Effector memory CD8-positive, alpha-beta T cell (primary cell): ENCODE measurements around the gene MYOM3.
"Not testable (repeated sequence)": the region's sequence is repeated elsewhere in the genome, so short reads cannot be mapped to it uniquely, and the experiment has no call there.

ENCODE experiments used
- ATAC-seq: fragments of 150-1000 bp; cut with Tn5 transposase; replicated peaks from 2 replicates; pipeline ENCODE4 v1.10.0; 2021; ENCODE audit warnings: mild to moderate bottlenecking, moderate library complexity
- DNase-seq, 3 experiments: peaks; one replicate each; pipeline ENCODE4 v3.0.0; 2021
- H3K27ac Mint-ChIP-seq, 2 donors: one replicate each; pipeline ENCODE4 v1.8.0; 2022; ENCODE audit warnings: mild to moderate bottlenecking in 2 of 2, mixed read lengths in 2 of 2, moderate library complexity in 2 of 2
- H3K27me3 Mint-ChIP-seq, 2 donors: one replicate each; pipeline ENCODE4 v1.8.0; 2022; ENCODE audit warnings: mixed read lengths in 2 of 2
- H3K36me3 Mint-ChIP-seq: one replicate; pipeline ENCODE4 v1.8.0; 2022; ENCODE audit warnings: mild to moderate bottlenecking, moderate library complexity, mixed read lengths; ENCODE audit not compliant: insufficient read depth
- H3K4me1 Mint-ChIP-seq, 2 donors: one replicate each; pipeline ENCODE4 v1.8.0; 2022; ENCODE audit warnings: low read depth in 2 of 2, mixed read lengths in 2 of 2
- H3K4me3 Mint-ChIP-seq, 2 donors: one replicate each; pipeline ENCODE4 v1.8.0; 2022; ENCODE audit warnings: mild to moderate bottlenecking in 2 of 2, mixed read lengths in 2 of 2, moderate library complexity in 2 of 2
- H3K9me3 Mint-ChIP-seq, 2 donors: one replicate each; pipeline ENCODE4 v1.8.0; 2022; ENCODE audit warnings: mixed read lengths in 2 of 2

MYOM3 gene

DNA sequence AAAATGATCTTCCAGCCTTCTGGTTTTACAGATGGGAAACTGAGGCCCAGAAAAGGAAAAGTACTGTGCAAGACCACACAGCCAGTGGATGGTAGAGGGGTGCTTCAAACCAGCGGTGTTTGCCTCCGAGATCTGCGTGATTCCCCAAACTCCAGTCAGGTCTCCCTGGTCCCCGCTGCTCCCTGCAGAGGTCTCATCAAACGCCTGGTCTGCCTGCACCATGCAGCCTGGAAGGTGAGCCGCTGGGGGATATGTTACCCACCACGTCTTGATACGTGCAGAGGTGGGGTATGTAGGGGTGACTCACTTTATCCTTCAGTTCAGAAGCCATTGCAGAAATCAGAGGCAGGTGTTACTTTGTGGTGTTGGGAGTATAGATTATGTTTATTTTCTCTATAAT lies 56.3 kb downstream of the MYOM3 start:
- no peak for ATAC-seq
- Mint-ChIP-seq H3K4me1 (peaks cover 0 to 2% of the 10 kb centered on the region in 2 donors), H3K27me3 (peaks cover 6 to 16% of the 10 kb centered on the region in 2 donors), H3K36me3 (peaks cover 3% of the 10 kb centered on the region), H3K4me3 (no peak overlapping the region), H3K9me3 (no peaks in the 10 kb centered on the region), H3K27ac (no peak overlapping the region)
- DNase-seq, result no peak

- no peaks in the 10 kb centered on the region for H3K9me3 Mint-ChIP-seq
- no peaks in the 10 kb centered on the region for H3K4me1 Mint-ChIP-seq
- H3K4me3 Mint-ChIP-seq, result no peak overlapping the region
- H3K27ac Mint-ChIP-seq, result no peak overlapping the region
- peaks cover 3% of the 10 kb centered on the region for H3K36me3 Mint-ChIP-seq
- H3K27me3 Mint-ChIP-seq, result peaks cover 1 to 13% of the 10 kb centered on the region in 2 donors
- DNase-seq (no peak), ATAC-seq (no peak)
Observed at GRCh38 chr1:24052220-24052619, 59.7 kb downstream of the MYOM3 start.

GRCh38 chr1:24051206-24051945 lies 60.6 kb downstream of the MYOM3 start:
- H3K27me3 Mint-ChIP-seq, result peaks cover 5 to 14% of the 10 kb centered on the region in 2 donors
- no peaks in the 10 kb centered on the region for H3K4me1 Mint-ChIP-seq
- no peak for DNase-seq
- H3K27ac Mint-ChIP-seq, result no peak overlapping the region
- no peak overlapping the region for H3K4me3 Mint-ChIP-seq
- no peaks in the 10 kb centered on the region for H3K9me3 Mint-ChIP-seq
- peaks cover 3% of the 10 kb centered on the region for H3K36me3 Mint-ChIP-seq
- ATAC-seq, result no peak

- no peak for DNase-seq
- Mint-ChIP-seq H3K27ac (no peak overlapping the region), H3K4me1 (no peaks in the 10 kb centered on the region), H3K4me3 (no peak overlapping the region), H3K9me3 (no peaks in the 10 kb centered on the region), H3K27me3 (peaks cover 5 to 14% of the 10 kb centered on the region in 2 donors), H3K36me3 (no peaks in the 10 kb centered on the region)
- no peak for ATAC-seq
Observed at GRCh38 chr1:24049733-24050132, 62.2 kb downstream of the MYOM3 start.

DNA sequence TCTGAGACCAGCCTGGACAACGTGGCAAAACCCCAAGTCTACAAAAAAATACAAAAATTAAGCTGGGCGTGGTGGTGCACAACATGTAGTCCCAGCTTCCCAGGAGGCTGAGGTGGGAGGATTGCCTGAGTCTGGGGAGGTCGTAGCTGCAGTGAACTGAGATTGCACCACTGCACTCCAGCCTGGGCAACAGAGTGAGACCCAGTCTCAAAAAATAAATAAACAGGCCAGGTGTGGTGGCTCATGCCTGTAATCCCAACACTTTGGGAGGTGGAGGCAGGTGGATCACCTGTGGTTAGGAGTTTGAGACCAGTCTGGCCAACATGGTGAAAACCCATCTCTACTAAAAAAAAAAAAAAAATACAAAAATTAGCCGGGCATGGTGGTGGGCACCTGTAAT lies 63.0 kb downstream of the MYOM3 start:
- not testable (repeated sequence) for H3K27ac Mint-ChIP-seq, H3K4me3 Mint-ChIP-seq, H3K4me1 Mint-ChIP-seq, H3K36me3 Mint-ChIP-seq, H3K9me3 Mint-ChIP-seq, DNase-seq, ATAC-seq
- H3K27me3 Mint-ChIP-seq, result peaks cover 5 to 14% of the 10 kb centered on the region in 2 donors

DNA sequence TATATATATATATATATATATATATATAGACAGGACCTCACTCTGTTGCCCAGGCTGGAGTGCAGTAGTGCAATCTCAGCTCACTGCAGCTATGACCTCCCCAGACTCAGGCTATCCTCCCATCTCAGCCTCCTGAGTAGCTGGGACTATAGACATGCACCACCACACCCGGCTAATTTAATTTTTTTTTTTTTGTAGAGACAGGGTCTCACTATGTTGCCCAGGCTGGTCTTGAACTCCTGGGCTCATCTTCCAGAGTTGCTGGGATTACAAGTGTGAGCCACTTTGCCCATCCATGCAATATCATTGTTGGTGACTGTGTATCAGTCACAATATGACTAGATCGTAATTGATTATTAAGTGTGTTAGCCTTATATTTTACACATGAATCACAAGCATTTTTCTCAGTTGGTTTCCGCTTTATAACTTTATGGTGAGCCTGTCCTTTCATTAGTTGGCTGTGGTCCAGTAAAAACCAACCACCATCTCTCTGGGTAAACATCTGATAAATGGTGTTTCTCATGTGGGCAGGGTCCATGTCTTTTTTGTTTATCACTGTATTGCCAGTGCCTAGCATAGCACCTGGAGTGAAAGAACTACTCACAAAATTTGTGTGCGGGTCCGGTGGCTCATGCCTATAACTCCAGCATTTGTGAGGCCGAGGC lies 63.6 kb downstream of the MYOM3 start:
- Mint-ChIP-seq H3K27ac (peak overlapping the region; percentile 38), H3K4me1 (no peaks in the 10 kb centered on the region), H3K36me3 (no peaks in the 10 kb centered on the region), H3K9me3 (no peaks in the 10 kb centered on the region), H3K4me3 (no peak overlapping the region), H3K27me3 (peaks cover 5 to 14% of the 10 kb centered on the region in 2 donors)
- no peak for DNase-seq
- no peak for ATAC-seq

GRCh38 chr1:24047110-24047477 lies 64.8 kb downstream of the MYOM3 start:
- Mint-ChIP-seq H3K27ac (peak overlapping the region in 1 of 2 donors; percentile 25), H3K27me3 (peaks cover 5 to 14% of the 10 kb centered on the region in 2 donors), H3K9me3 (no peaks in the 10 kb centered on the region), H3K4me3 (no peak overlapping the region), H3K4me1 (no peaks in the 10 kb centered on the region), H3K36me3 (no peaks in the 10 kb centered on the region)
- ATAC-seq (no peak), DNase-seq (no peak)

DNA sequence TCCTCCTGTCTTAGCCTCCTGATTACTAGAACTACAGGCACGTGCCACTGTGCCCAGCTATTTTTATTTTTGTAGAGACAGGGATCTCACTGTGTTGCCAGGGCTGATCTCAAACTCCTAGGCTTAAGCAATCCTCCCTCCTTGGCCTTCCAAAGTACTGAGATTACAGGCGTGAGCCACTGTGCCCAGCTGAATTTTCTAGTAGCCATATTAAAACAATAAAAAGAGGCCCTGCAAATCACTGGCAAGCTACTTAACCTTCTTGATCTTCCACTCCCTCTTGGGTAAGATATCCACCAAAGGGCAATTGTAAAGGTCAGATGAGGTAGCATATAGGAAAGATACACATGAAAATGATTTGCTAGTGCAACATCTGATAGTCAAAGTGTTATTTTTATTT lies 66.2 kb downstream of the MYOM3 start:
- ATAC-seq (no peak), DNase-seq (no peak)
- Mint-ChIP-seq H3K9me3 (no peaks in the 10 kb centered on the region), H3K4me1 (no peaks in the 10 kb centered on the region), H3K4me3 (no peak overlapping the region), H3K36me3 (no peaks in the 10 kb centered on the region), H3K27ac (no peak overlapping the region), H3K27me3 (peaks cover 5 to 14% of the 10 kb centered on the region in 2 donors)

- not testable (repeated sequence) for H3K27ac Mint-ChIP-seq, H3K36me3 Mint-ChIP-seq, ATAC-seq, DNase-seq, H3K9me3 Mint-ChIP-seq, H3K4me1 Mint-ChIP-seq, H3K4me3 Mint-ChIP-seq
- H3K27me3 Mint-ChIP-seq, result peaks cover 5 to 20% of the 10 kb centered on the region in 2 donors
Observed at GRCh38 chr1:24044672-24045071, 67.3 kb downstream of the MYOM3 start.

GRCh38 chr1:24043345-24044032 lies 68.4 kb downstream of the MYOM3 start:
- no peak overlapping the region for H3K27ac Mint-ChIP-seq
- DNase-seq, result no peak
- H3K36me3 Mint-ChIP-seq, result no peaks in the 10 kb centered on the region
- no peaks in the 10 kb centered on the region for H3K4me1 Mint-ChIP-seq
- H3K4me3 Mint-ChIP-seq, result no peak overlapping the region
- ATAC-seq, result no peak
- H3K27me3 Mint-ChIP-seq, result peaks cover 5 to 20% of the 10 kb centered on the region in 2 donors
- H3K9me3 Mint-ChIP-seq, result no peaks in the 10 kb centered on the region

DNA sequence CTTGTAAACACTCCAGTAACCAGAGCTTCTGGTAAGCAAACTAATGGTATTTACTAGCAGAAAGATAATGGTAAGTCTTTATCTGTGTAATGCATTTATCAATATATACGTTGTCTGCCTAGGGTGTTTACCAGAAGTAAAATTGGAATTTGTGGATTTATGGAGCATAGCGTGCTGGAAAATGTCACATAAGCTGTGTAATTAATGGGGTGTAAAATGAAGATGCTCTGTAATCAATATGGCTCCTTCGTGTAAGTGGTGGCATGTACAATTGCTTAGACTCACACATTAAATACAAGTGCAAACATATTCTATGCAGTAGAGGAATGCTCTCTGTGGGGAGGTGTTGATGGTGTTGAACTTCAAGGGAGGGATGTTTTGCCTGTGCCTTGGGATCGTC lies 69.6 kb downstream of the MYOM3 start:
- peaks cover 5 to 13% of the 10 kb centered on the region in 2 donors for H3K27me3 Mint-ChIP-seq
- H3K4me3 Mint-ChIP-seq, result no peak overlapping the region
- ATAC-seq, result no peak
- no peak for DNase-seq
- H3K27ac Mint-ChIP-seq, result no peak overlapping the region
- H3K4me1 Mint-ChIP-seq, result no peaks in the 10 kb centered on the region
- no peaks in the 10 kb centered on the region for H3K36me3 Mint-ChIP-seq
- H3K9me3 Mint-ChIP-seq, result no peaks in the 10 kb centered on the region

DNA sequence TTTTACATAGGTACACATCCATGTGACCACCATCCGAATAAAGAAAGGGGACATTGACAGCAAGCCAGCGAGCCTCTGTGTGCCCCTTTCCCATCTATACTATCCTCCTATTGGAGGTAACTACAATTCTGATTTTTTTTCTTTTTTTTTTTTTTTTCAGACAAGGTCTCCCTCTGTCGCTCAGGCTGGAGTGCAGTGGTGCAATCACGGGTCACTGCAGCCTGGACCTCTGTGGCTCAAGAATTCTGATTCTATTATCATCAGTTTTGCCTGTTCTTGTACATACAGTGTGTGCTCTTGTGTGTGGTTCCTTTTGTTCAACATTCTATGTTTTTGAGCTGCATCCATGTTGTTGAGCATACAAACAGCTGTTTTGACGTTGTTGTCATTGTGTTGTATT lies 75.8 kb downstream of the MYOM3 start:
- Mint-ChIP-seq H3K27ac (no peak overlapping the region), H3K9me3 (no peaks in the 10 kb centered on the region), H3K4me1 (peaks cover 0 to 2% of the 10 kb centered on the region in 2 donors), H3K4me3 (no peak overlapping the region), H3K27me3 (peaks cover 0 to 18% of the 10 kb centered on the region in 2 donors), H3K36me3 (peaks cover 3% of the 10 kb centered on the region)
- ATAC-seq (no peak), DNase-seq (no peak)

GRCh38 chr1:24032981-24033380 lies 79.0 kb downstream of the MYOM3 start:
- Mint-ChIP-seq H3K4me1 (peaks cover 0 to 2% of the 10 kb centered on the region in 2 donors), H3K27ac (no peak overlapping the region), H3K4me3 (no peak overlapping the region), H3K27me3 (peaks cover 0 to 13% of the 10 kb centered on the region in 2 donors), H3K36me3 (peaks cover 3% of the 10 kb centered on the region), H3K9me3 (no peaks in the 10 kb centered on the region)
- no peak for ATAC-seq
- DNase-seq, result no peak
